GM21786 (cell line): ENCODE results near the gene DICER1.
"Not testable (repeated sequence)": the region's sequence is repeated elsewhere in the genome, so short reads cannot be mapped to it uniquely, and the experiment has no call there.

Source experiments
- ATAC-seq: cut with Tn5 transposase; IDR thresholded peaks from one replicate; pipeline ENCODE4 v1.9.1; 2021; ENCODE audit not compliant: unreplicated experiment

DICER1 gene

DNA sequence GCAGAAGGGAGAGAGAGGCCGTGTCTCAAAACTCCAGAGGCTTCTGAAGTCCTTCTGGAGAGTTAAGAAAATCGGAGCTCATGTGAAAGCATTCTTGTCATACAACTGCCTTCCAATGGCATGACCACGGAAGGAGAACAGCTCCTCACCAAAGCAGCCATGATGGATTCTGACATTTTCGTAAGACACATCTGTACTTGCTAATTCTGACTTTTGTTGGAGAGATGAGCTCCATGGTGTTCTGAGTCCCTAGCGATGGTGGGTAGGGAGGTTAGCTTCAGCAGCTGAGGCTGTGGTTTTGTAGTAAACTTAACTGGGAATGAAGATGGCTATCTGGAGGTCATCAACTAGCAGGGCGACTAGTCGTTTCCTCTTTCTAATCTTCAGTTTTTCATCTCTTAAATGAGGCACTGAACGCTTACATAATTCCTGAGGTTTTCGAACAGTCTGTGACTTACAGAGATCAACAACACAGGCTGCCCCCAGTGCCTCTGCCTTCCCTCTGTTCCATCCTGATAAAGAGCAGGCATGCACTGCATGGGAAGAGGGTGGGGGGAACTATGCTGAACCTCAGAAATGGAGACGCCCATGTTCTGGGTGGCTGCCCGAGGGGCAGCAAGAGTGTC is 28.6 kb upstream of the DICER1 start:
- no peak for ATAC-seq

DNA sequence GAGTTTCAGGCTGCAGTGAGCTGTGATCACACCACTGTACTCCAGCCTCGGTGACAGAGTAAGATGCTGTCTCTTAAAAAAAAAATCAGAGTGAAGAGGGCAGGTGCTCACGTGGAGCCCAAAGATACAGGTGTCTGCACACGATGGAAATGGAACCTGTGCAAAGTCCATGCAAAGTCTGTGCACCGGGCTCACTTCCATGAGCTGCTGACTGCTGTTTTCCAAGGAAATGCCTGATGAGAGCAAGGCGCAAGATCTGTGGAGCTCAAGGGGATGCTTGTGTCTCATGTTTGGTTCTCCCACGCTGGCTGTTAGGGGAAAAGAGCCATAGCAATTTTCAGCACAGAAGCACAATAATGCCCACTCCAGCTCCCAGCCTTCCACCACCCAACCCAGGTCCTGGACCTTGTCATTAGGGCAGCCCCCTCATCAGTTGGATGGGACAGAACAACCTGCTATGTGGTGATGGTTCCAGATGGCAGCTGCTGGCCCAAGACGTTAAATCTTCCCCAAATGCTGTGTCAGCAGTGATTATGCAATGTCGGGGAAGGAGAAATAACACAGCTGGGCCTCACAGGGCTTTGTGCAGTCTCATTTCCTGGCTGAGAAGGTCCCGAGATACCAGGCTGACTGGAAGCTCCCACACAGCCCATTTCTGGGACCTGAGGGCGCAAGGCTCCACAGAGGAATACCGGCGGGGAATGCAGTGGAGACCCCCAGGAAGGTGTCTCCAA is 27.9 kb upstream of the DICER1 start:
- ATAC-seq, result no peak

DNA sequence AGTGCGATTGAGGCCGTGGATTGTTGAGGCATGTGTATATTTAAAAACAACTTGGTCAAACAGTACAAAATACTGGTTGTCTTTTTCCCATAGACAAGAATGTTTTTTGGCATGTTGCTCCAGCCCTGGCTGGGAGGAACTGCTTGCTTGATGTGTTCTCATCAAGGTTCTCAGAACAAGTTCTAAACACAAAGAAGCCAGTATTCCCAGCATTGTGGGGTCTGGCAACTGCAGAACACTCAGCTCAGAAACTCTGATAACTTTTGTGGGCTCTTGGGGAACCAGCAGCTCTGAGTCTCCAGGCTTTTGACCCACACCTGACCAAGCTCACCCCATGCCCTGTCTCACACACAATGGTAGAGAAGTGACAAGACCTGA is 27.1 kb upstream of the DICER1 start:
- no peak for ATAC-seq

DNA sequence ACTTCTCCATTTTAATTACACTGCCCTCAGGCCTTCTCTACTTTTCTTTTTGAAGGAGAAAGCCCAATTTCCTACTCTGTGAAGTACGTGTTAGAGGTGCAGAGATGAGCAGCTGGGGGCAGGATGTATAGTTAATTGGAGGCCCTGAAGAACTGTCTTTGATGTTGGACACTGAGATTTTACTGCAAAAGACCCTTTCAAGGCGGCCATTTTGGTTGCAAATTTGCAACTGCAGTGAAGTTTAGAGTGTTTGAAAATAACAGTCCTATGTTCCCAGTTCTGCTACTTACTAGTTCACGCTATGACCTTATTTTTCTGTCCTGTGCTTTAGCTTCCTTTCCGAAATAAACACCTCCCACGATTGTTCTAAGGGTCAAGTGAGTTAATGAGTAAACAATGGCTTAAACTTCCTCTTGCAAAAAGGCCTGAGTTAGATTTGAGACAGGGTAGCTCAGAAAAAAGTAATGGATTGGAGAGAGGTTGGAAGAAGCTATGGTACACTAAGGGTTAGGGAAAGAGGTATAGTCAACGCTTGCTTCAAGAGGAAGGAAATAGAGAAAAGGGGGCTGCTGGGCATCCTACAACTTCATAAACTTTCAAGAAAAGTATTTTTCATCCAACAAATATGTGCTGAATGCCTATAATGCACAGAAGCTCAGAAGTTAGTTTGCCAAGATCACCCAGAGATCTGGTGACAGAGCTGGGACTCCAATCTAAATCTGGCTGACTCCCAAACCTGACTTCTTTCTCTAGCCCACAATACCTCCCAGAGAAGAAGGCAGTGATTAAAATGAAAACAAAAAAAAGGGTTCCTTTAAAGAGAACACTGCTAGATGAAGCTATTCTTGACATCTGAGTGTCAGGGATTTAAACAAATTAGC is 26.4 kb upstream of the DICER1 start:
- peak; percentile 68 for ATAC-seq

DNA sequence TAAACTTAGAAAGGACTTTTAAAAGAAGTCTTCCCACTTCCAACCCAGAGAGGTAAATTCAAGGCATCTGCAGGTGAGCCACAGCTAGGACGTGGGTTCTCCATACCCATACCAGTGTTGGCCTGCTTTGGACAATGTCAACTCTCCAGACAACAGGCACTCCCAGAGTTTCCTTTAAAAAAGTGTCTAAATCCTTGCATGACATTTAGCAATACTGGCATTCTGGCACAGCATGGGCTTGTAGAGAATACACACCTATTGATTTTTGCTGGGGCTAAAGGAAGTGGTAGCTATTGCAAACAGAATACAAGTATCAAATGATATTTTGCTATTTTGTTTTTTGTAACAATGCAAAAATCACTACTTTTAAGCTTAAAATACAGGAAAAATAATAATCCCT is 25.8 kb upstream of the DICER1 start:
- ATAC-seq, result no peak

DNA sequence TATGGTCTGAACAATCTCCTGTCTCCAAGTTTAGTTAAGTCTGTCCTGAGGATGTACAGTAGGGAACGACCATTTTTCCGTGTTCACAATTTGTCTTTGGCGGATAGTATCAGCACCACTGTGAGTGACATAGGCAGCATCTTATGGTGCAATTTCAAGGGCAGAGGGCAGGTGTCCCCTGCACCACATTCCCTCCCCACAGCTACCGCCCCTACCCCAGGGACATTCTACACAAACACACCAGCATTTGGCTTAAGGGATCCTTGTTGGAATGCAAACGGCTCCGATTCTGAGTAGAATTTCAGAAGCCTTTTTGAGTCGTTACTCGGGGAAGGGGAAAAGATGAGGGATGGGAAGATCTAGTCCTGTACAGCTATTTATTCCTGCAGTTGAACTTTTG is 25.1 kb upstream of the DICER1 start:
- no peak for ATAC-seq

DNA sequence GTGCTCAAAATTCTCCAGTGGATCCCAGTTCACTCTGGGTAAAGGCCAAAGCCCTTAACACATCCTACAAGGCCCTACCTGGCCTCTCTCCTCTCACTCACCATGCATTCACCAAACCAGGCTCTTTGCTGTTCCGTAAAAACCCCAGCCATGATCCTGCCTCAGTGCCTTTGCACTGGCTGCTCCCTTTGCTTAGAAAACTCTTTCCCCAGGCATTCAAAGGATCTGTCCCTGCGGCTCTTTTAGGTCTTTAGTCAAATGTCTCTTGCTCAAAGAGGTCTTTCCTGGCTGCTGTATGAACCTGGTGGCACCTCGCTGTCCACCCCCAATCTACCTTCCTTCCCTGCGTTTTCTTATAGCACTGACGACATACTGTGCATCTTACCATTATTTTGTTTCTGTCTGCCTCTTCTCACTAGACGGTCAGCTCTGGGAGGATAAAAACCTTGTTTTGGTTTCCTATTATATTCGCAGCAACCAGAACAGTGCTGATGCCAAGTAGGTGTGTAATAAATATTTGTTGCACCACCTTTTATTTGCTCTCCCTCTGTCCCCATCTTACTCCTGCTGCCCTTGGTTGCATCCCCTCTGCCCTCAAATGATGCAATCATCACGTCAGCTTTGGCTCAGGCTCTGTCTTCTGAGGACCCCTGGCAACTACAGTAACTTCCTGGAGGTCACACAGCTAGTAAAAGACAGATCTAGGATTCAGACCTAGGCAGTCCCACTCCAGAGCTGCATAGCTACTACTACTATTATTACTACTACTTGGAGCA is 23.8 kb upstream of the DICER1 start:
- ATAC-seq, result no peak

DNA sequence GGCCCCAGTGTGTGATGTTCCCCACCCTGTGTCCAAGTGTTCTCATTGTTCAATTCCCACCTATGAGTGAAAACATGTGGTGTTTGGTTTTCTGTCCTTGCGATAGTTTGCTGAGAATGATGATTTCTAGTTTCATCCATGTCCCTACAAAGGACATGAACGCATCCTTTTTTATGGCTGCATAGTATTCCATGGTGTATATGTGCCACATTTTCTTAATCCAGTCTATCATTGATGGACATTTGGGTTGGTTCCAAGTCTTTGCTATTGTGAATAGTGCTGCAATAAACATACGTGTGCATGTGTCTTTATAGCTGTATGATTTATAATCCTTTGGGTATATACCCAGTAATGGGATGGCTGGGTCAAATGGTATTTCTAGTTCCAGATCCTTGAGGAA is 18.3 kb upstream of the DICER1 start:
- ATAC-seq, result not testable (repeated sequence)

DNA sequence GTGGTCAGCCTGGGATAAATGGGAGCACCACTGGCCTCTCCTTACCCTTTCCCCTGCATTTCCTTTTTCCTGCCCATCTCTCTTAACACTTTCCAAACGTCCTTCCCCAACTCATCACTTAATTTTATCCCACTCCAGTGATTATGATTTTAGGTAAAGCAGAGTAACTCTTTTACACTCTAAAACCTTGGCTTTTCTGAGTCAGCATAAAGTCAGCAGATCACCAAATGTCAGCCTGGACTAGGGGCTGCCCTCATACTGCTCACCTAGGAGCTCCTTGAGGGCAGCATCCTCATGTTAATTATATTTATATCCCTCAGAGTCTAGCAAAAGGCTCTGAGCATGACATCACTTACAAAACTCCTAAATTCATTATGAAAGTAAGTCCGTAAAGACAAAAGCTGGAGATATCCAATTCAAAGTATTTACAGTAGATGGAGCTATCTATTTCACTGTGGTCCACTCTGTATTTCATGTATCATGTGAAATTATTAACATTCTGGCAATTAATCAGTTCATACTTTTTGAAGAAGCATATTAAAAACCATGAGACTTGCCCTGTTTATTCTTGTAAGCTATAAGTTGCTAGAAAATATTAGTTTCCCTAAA is 17.0 kb upstream of the DICER1 start:
- ATAC-seq, result no peak

DNA sequence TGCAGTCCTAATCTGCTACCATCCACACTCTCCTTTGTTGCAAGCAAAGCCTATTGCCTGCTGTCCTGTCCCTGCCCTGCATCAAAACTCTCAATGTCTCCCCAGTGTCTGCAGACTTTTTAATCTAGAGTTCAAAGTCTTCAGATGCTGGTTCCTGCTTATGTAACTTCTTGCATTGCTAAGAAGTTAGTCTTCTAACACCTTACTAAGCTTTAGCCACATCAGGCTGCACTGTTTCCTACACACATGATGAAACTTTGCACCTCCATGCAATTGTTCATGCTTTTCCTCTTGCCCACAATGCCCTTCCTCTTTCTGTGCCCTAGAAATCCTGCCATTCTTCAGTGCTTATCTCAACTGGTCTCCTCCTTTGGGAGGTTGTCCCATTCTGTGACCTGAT is 16.2 kb upstream of the DICER1 start:
- ATAC-seq, result no peak

DNA sequence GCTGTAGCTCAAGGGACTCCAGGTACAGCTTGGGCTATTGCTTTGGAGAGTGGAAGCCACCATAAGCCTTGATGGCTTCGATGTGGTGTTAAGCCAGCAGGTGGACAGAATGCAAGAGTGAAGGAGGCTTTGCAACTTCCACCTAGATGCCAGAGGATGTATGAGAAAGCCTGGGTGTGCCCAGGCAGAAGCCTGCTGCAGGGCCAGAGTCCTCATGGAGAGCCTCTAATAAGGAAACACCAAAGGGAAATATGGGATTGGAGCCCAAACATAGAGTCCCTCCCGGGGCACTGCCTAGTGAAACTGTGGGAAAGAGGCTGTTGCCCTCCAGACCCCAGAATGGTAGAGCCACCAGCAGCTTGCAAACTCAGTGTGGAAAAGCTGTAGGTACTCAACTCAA is 9.8 kb upstream of the DICER1 start:
- ATAC-seq, result no peak

DNA sequence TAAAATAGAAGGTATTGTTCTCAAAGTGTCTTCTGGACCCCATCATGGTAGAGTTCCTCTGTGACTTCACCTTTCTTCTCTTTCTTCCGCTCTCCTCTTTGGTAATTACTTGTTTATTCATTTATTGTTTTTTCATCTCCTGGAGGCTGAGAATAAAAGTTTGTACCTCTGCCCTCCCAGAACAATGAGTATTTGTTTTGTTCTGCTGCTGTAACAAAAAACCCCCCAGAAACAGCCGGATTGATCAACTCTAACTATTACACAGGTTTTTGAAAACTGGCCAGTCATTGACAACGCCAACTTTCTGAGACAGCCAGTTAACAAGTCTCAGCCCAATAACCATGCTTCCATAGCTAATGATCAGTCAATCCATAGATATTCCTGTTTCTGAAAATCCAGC is 8.2 kb upstream of the DICER1 start:
- no peak for ATAC-seq

DNA sequence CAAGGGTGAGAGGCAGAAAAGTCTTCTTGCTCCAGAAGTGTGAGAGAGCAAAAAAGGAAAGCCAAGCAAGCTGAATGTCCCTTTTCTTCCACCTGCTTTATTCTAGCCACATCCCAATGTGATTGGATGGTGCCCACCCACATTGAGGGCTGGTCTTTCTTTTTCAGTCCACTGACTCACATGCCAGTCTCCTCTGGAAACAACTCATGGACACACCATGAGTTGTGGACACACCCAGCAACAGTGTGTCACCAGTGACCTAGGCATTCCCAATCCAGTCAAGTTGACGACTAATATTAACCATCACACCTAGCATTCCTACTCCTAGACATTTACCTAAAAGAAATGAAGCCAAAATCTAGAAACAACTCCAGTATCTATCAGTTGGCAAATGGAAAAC is 7.2 kb upstream of the DICER1 start:
- ATAC-seq, result no peak

DNA sequence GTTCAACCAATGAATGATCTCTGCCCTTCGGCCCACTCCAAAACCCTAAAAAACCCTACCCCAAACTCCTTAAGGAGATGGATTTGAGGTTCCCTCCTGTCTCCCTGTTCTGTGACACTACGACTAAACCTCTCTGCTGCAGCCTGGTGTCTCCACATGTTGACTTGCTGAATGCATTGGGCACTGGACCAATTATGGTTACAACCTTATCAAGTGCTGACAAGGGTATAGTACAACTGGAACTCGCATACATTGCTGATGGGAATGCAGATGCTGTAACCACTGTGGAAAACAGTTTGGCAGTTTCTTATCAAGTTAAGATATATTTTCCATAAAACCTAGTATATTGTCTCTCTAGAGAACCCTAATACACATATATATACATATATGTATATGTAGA is 6.3 kb upstream of the DICER1 start:
- ATAC-seq, result no peak

DNA sequence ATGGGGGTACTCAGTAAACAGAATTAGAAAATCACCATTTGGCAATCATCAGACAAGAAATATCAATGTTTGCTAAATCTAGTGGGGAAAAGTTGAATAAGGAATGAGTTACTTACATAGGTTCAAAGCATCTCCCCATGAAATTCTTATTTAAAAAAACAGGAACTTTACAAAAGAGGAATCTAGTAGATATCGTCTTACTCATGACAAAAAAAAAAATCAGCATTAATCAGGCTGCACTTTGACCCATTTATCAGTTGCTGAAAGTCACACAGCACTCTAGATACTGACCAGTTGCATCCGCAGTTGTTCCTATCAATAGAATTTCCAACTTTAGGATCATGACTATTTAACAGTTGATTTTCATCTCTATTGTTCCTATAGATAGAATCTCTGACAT is 5.8 kb upstream of the DICER1 start:
- no peak for ATAC-seq

DNA sequence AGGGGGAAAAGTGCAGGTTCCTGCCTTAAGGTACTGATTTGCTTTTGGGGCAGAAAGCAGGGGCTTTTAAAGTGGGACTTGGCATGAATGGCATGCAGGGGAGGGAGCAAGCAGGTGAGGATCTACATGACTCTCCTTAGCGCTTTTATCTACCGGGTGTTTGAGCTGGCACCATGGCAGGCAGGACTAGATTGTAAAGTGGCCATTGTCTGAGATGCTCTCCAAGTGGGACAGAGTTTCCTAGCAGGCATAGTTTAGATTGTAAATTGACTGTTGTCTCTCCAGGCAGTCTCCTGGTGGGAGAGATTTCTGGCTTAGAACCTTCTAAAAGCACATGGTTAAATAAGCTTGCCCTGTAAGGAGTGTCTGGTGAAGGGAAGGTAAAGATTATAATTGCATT is 5.3 kb upstream of the DICER1 start:
- no peak for ATAC-seq

DNA sequence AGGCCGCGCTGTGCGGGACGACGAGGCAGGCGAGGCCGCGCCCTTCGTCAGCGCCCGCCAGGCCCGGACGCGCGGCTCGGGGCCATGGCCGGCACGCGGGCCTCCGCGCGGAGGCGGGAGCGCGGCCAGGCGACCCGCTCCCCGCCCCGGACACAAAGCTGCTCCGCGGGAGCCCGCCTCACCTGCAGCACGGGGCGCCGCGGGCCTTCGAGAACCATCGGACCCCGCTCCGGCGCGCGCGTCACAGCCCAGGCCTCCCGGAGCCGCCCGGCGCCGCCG is 342 bp downstream of the DICER1 start:
- peak; percentile 18 for ATAC-seq

DNA sequence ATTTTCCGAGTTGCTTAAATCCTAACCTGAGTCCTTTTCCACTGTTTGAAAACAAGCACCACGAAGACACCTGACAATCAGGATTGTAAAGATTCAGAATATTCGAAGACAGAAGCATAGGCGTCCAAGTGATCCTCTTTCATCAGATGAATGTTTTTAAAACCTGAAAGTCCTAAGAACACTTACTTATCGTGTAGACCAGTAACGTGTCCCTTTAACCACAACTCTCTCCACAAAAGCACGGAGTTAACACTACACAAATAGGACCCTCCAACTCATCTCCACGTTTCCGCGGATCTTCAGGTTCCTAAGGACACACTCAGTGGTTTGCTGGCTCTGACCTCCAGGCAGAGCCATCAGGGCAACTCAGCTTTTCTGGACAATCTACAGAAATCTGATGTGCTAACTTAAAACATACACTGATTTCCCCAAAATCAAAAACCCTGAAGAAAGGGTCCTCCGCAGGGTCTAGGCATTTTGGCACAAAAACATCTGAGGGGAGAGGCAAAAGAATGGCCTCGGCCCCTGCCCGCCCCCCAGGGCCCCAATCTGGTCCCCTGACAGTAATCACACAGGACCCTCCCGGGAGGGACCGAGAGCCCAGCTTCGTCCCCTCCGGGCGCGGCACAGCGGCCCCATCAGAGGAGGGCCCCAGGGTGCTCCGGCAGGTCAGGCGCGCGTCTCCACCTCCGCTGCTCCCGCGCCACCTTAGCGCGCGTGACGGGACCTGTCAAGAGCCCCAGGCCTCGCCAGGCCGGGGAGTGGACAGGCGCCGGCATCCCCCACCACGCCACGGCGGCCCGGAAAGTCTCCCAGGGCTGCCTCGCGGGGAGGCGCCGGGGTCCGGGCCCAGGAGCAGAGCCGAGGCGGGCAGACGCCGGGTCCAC is 925 bp downstream of the DICER1 start:
- ATAC-seq, result peak; percentile 32

DNA sequence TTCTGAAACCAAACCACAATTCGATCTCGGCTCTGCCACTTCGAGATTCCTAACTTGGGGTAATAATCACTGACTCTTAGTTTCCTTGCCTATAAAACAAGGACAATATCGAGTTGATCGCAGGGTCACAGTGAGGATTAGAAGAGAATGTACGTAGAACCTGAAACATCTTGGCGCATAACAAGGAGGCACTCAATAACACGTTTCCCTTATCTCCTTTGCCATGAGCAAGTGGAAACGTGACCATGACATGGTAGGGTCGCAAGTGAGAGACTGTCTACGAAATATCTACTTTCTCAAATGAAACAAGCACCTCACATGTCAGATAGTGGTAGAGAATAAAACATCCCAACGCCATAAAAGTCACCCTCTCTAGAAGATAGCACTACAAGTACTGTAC is 2.3 kb downstream of the DICER1 start:
- no peak for ATAC-seq

DNA sequence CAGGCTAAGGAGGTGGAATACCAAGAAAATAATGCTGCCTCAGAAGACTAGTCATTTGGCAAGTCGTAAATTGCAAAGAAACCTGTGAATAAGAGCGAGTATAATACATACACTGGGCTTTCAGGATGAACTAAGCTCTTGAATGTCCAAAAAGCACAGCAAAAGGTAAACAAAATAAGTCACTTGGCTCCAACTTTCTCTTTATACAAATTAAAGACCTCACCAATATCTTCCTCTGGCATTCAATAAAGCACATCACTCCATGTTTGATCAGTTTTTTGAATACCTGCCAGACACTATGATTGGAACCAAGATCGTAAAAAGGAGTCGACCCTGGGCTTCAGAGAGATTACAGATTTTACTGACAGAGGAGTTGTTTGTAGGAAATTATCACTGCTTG is 3.5 kb downstream of the DICER1 start:
- no peak for ATAC-seq
